Adrenal gland (tissue), 19 donors: ENCODE measurements around the gene APOO. TPM values are rescaled to one million over a fixed set of nuclear protein-coding genes. Genes with fewer than 3 reads are reported as not detected.

Experiments
- DNase-seq, 7 donors: peaks; one replicate each; pipeline ENCODE4 v3.0.0-alpha.2; 2019 to 2020
- H3K27ac ChIP-seq, 5 donors: fragments of 200-600 bp; sonication (generic) in 4 of 5; 1 replicate in 3 of 5; 2 replicates in 2 of 5; pipeline versions ENCODE4 v1.5.1 to v1.8.0; 2016 to 2020; ENCODE audit warnings: mild to moderate bottlenecking in 1 of 5
- H3K27me3 ChIP-seq: fragments of 200-600 bp; 2 replicates; pipeline ENCODE4 v1.8.0; 2021
- H3K36me3 ChIP-seq, 2 donors: fragments of 200-600 bp; replicated peaks in 1 of 2; 1 replicate in 1 of 2; 2 replicates in 1 of 2; pipeline versions ENCODE4 v1.5.1 to v1.8.0; 2018 to 2022
- H3K4me1 ChIP-seq, 2 donors: fragments of 200-600 bp; replicated peaks in 1 of 2; 1 replicate in 1 of 2; 2 replicates in 1 of 2; pipeline versions ENCODE4 v1.5.1 to v1.8.0; 2018 to 2021
- H3K4me3 ChIP-seq, 4 donors: fragments of 200-600 bp; sonication (generic) in 3 of 4; one replicate each; pipeline ENCODE4 v1.5.1; 2016 to 2018
- H3K9me3 ChIP-seq, 3 donors: fragments of 200-600 bp; sonication (generic) in 1 of 3; replicated peaks in 1 of 3; 1 replicate in 2 of 3; 2 replicates in 1 of 3; pipeline versions ENCODE4 v1.5.1 to v1.8.0; 2016 to 2021
- POLR2A ChIP-seq, 2 donors: fragments of 450-650 bp; IDR thresholded peaks; one replicate each; pipeline ENCODE4 v1.6.1; 2017; ENCODE audit warnings: antibody characterized with exemption in 2 of 2, mild to moderate bottlenecking in 2 of 2, moderate library complexity in 1 of 2
- WGBS, 4 donors: extraction: QIAGEN DNeasy Blood & Tissue Kit in 2 of 4; methylation state at CpG; one replicate each; pipeline versions ENCODE4 v1.1.5 to v1.1.7; 2013 to 2017; 5-methylcytosine and 5-hydroxymethylcytosine counted together
- intact Hi-C, 2 donors: fragments of 100-400 bp; cut with DNase I; formaldehyde crosslinking; loops; one replicate each; pipeline versions ENCODE4 v1.14.1 to v1.15.0; 2022 to 2023
- long read RNA-seq, 10 donors: library from polyadenylated mRNA in 3 of 10; unstranded in 2 of 10; stranded (forward) in 1 of 10; transcript quantifications; one replicate each; pipeline ENCODE4 v2.0.0 and lab custom pipeline, GENCODE V29; 2021 to 2026
- polyA plus RNA-seq, 3 donors: library from polyadenylated mRNA; stranded (reverse); fragments of 200-250 nt in 2 of 3; fragments of 350-450 nt in 1 of 3; fragmentation: Illumina TruSeq in 1 of 3; extraction: RNeasy Lipid Tissue Mini Kit (QIAGEN cat#74804) in 1 of 3; gene quantifications; one replicate each; pipeline ENCODE4 v1.2.3, GENCODE V29; 2013 to 2014
- total RNA-seq, 9 donors: library from RNA; depleted of rRNA in 4 of 9; stranded (reverse); fragments of >200 nt in 4 of 9; fragments of 120-200 nt in 1 of 9; fragmentation: NEBNext Ultra II Directional in 1 of 9; extraction: Animal tissue kit (Norgen Biotek cat#: 25700) in 1 of 9; gene quantifications; one replicate each; pipeline versions ENCODE4 v1.1.0 to v1.2.4, GENCODE V29; 2013 to 2023
- TF ChIP-seq, protein P1 (sequence below), 6 experiments: fragments of 450-650 bp in 4 of 6; fragments of 200-600 bp in 2 of 6; sonication (generic) in 1 of 6; IDR thresholded peaks; 1 replicate in 5 of 6; 2 replicates in 1 of 6; pipeline versions ENCODE4 v1.5.1 to v1.8.0; 2016 to 2021; ENCODE audit warnings: antibody characterized with exemption in 6 of 6, mild to moderate bottlenecking in 2 of 6, moderate library complexity in 1 of 6
- donor health status: healthy with polysubstance abuse.
- donor health status: Bipolar disorder and iron deficiency.
- donor health status: DM: yes; HTN: yes; CAD: no.
- donor health status: DM: no; HTN: no; CAD: no.
- donor health status: DM: no; HTN: no; CAD: no.
- donor health status: DM: yes; HTN: yes; CAD: no.

Gene APOO
- total RNA-seq (10 to 100 TPM; 12.9 to 72.7 (median 26.7) TPM), polyA plus RNA-seq (100 to 1,000 TPM in 1 of 3 donors, 10 to 100 TPM in 2; 17.5 to 177 (median 37.7) TPM)
- long read RNA-seq, donor 1, transcript APOO-201 (9 exons, 1,118 nt) = major isoform, 7 of 29 reads
- long read RNA-seq, donor 1, partial matches to known transcripts = 6 of 29 reads
- long read RNA-seq, donor 1, other reads (novel, unspliced or antisense) = 15 of 29 reads
- long read RNA-seq, donor 2, transcript APOO-201 (9 exons, 1,118 nt) = major isoform, 11 of 19 reads
- long read RNA-seq, donor 2, partial matches to known transcripts = 0 of 19 reads
- long read RNA-seq, donor 2, other reads (novel, unspliced or antisense) = 7 of 19 reads
- long read RNA-seq, donor 3, transcript APOO-201 (9 exons, 1,118 nt) = major isoform, 20 of 30 reads
- long read RNA-seq, donor 3, partial matches to known transcripts = 0 of 30 reads
- long read RNA-seq, donor 3, other reads (novel, unspliced or antisense) = 10 of 30 reads
- long read RNA-seq, donor 4, transcript APOO-201 (9 exons, 1,118 nt) = major isoform, 14 of 28 reads
- long read RNA-seq, donor 4, partial matches to known transcripts = 4 of 28 reads
- long read RNA-seq, donor 4, other reads (novel, unspliced or antisense) = 10 of 28 reads
- long read RNA-seq, donor 5, transcript APOO-201 (9 exons, 1,118 nt) = major isoform, 19 of 37 reads
- long read RNA-seq, donor 5, partial matches to known transcripts = 2 of 37 reads
- long read RNA-seq, donor 5, other reads (novel, unspliced or antisense) = 16 of 37 reads
- long read RNA-seq, donor 6, partial matches to known transcripts = 7 of 14 reads
- long read RNA-seq, donor 6, other reads (novel, unspliced or antisense) = 6 of 14 reads
- long read RNA-seq, donor 7, transcript APOO-201 (9 exons, 1,118 nt) = major isoform, 8 of 13 reads
- long read RNA-seq, donor 7, partial matches to known transcripts = 0 of 13 reads
- long read RNA-seq, donor 7, other reads (novel, unspliced or antisense) = 5 of 13 reads
- long read RNA-seq, donor 8, transcript APOO-201 (9 exons, 1,118 nt) = major isoform, 12 of 22 reads
- long read RNA-seq, donor 8, partial matches to known transcripts = 0 of 22 reads
- long read RNA-seq, donor 8, other reads (novel, unspliced or antisense) = 10 of 22 reads
- long read RNA-seq, donor 9, transcript APOO-201 (9 exons, 1,118 nt) = major isoform, 14 of 19 reads
- long read RNA-seq, donor 9, partial matches to known transcripts = 0 of 19 reads
- long read RNA-seq, donor 9, other reads (novel, unspliced or antisense) = 5 of 19 reads
- long read RNA-seq, donor 10, transcript APOO-201 (9 exons, 1,118 nt) = major isoform, 6 of 11 reads
- long read RNA-seq, donor 10, partial matches to known transcripts = 0 of 11 reads
- long read RNA-seq, donor 10, other reads (novel, unspliced or antisense) = 5 of 11 reads

DNA sequence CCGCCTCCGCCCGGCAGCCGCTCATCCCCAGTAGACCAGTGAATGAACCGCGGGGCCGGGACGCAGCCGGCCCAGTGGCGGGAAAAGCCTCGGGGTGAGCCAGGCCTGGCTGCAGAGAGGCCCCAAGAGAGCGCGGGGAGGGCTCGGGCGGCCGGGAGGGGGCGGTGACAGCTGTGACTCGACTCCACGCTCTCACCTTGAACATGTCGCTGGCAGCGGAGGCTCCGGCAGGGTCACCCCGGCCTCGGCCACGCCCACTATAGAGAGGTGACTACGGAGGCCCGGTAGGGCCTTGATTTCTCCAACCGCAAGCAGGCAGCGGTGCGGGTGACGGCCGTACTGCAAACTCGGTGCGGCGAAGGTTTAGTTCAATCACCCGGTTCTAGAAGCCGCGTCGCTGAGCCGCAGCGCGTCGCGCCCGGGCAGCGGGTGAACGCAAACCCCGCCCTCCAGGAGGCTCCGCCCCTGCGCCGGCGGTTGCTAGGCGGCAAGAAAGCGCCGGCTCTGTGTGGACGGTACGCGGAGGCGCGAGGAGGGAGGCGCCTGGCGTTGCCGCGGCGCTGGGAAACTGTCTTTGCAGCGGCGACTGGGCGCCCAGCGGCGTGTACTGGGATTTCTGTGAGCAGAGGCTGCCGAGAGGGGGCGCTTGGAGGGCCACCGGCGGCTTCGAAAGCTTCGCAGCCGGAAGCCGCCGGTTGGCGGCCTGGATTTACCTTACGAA, at the start of gene APOO, which contains the start of gene CXorf58:
Gene APOO (minus strand): TSS at position 441 of the 721 bp plus-strand sequence. CDS start 236 bp downstream, at position 205.
Gene CXorf58 (plus strand): TSS at position 509 of the 721 bp plus-strand sequence. CDS start 2,297 bp downstream, outside the sequence.
- 1 to 39% (median 12%) methylated on average over 8 to 80 of the region's 81 CpGs for WGBS, 4 donors
- Histone ChIP-seq H3K27ac (peak within 1 kb of the TSS; percentile 76 to 87 (median 79)), H3K4me1 (peaks cover 0 to 9% of the 10 kb centered on the region in 2 donors), H3K4me3 (peak within 1 kb of the TSS in 2 of 4 donors; percentile 32 to 43), H3K27me3 (no peaks in the 10 kb centered on the region), H3K36me3 (no peaks in the 10 kb centered on the region), H3K9me3 (no peaks in the 10 kb centered on the region)
- TF ChIP-seq, protein P1, sequence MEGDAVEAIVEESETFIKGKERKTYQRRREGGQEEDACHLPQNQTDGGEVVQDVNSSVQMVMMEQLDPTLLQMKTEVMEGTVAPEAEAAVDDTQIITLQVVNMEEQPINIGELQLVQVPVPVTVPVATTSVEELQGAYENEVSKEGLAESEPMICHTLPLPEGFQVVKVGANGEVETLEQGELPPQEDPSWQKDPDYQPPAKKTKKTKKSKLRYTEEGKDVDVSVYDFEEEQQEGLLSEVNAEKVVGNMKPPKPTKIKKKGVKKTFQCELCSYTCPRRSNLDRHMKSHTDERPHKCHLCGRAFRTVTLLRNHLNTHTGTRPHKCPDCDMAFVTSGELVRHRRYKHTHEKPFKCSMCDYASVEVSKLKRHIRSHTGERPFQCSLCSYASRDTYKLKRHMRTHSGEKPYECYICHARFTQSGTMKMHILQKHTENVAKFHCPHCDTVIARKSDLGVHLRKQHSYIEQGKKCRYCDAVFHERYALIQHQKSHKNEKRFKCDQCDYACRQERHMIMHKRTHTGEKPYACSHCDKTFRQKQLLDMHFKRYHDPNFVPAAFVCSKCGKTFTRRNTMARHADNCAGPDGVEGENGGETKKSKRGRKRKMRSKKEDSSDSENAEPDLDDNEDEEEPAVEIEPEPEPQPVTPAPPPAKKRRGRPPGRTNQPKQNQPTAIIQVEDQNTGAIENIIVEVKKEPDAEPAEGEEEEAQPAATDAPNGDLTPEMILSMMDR (IDR thresholded peaks at IDR 0.05) = peak; percentile 62 to 94 (median 89)
- peak in 1 of 2 donors; percentile 61 for TF ChIP-seq POLR2A (IDR thresholded peaks at IDR 0.05)
- peak; percentile 89 to 95 (median 91) for DNase-seq
- intact Hi-C loops = loop anchor here (10.0 kb wide), 2 partner anchors 123 to 213 kb away; partner anchors contain the start of gene SAT1 (in 1 of the 2)

DNA sequence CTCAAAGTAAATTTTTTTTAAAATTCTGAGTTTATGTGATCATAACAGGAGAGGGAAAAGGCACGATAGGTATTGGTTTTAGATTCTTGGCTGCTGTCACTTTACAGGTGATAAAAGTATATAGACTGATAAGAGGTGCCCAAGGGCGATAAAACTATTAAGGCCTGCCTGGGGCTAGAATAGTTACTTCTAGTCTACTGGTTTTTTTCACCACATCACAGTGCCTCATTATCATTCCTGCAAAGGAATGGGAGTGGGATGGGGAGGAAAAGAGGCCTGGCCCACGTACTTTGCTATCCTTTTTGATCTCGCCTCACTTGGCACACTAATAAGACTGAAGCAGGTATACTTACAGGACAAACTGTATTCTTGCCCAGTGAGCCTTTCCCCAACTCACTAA, 46.7 kb upstream of the APOO start:
- no peaks in the 10 kb centered on the region for H3K36me3 ChIP-seq
- H3K27me3 ChIP-seq = no peaks in the 10 kb centered on the region
- H3K4me1 ChIP-seq = no peaks in the 10 kb centered on the region
- intact Hi-C loops = no loop called here
- no peak overlapping the region for H3K27ac ChIP-seq
- WGBS, 4 donors = 70 to 90% (median 81%) methylated on average over 3 to 4 of the region's 4 CpGs
- no peak for TF ChIP-seq POLR2A (IDR thresholded peaks at IDR 0.05)
- TF ChIP-seq, protein P1 (IDR thresholded peaks at IDR 0.05) = no peak
- no peak overlapping the region for H3K4me3 ChIP-seq
- DNase-seq = no peak
- no peaks in the 10 kb centered on the region for H3K9me3 ChIP-seq

DNA sequence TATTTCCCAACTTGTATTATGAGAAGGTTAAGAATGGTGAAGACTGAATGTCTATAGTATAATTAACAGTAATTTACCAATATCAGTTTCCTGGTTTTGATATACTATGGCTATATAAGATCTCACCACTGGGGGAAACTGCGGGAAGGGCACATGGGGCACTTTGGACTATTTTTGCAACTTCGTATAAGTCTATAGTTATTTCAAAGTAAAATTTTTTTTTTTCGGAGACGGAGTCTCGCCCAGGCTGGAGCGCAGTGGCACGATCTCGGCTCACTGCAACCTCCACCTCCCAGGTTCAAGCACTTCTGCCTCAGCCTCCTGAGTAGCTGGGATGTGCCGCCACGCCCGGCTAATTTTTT, 46.2 kb upstream of the APOO start:
- Histone ChIP-seq H3K27me3 (no peaks in the 10 kb centered on the region), H3K27ac (no peak overlapping the region), H3K4me3 (no peak overlapping the region), H3K4me1 (no peaks in the 10 kb centered on the region), H3K36me3 (no peaks in the 10 kb centered on the region), H3K9me3 (no peaks in the 10 kb centered on the region)
- DNase-seq = no peak
- no peak for TF ChIP-seq POLR2A (IDR thresholded peaks at IDR 0.05)
- TF ChIP-seq, protein P1 (IDR thresholded peaks at IDR 0.05) = no peak
- intact Hi-C loops = no loop called here
- 85 to 93% (median 89%) methylated on average over 11 of the region's 11 CpGs for WGBS, 4 donors
